GM20431 (cell line): ENCODE data around the gene RNF157.

ENCODE experiments used
- in situ Hi-C: fragments of 300-500 bp; cut with MseI, MboI; formaldehyde crosslinking; loops from one replicate; pipeline ENCODE4 v1.15.0; 2020; ENCODE audit warnings: low sequenced_read_pairs; ENCODE audit not compliant: unreplicated experiment

Gene RNF157

DNA sequence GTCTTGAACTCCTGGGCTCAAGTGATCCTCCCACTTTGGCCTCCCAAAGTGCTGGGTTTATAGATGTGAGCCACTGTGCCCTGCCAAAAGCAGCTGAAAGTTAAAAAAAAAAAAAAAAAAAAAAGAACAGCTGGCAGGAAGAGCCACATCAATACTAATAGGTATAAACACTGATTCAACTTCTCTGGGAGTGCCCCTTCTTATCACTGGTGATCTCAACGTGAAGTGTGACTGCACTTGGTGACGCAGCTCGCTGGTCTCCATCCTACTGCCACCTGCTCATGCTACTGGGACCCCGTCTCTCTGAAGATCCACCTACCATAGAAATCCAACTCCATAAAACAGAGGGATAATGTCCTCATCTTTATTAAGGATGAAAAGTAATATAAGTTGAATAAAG is 40.8 kb downstream of the RNF157 start:
- in situ Hi-C loops: no loop called here

GRCh38 chr17:76198702-76199101 is 41.6 kb downstream of the RNF157 start:
- in situ Hi-C loops: no loop called here

- in situ Hi-C loops: no loop called here
These were observed 42.4 kb downstream of the RNF157 start for GRCh38 chr17:76197911-76198310.

GRCh38 chr17:76196675-76197074 is 43.6 kb downstream of the RNF157 start:
- in situ Hi-C loops: no loop called here

DNA sequence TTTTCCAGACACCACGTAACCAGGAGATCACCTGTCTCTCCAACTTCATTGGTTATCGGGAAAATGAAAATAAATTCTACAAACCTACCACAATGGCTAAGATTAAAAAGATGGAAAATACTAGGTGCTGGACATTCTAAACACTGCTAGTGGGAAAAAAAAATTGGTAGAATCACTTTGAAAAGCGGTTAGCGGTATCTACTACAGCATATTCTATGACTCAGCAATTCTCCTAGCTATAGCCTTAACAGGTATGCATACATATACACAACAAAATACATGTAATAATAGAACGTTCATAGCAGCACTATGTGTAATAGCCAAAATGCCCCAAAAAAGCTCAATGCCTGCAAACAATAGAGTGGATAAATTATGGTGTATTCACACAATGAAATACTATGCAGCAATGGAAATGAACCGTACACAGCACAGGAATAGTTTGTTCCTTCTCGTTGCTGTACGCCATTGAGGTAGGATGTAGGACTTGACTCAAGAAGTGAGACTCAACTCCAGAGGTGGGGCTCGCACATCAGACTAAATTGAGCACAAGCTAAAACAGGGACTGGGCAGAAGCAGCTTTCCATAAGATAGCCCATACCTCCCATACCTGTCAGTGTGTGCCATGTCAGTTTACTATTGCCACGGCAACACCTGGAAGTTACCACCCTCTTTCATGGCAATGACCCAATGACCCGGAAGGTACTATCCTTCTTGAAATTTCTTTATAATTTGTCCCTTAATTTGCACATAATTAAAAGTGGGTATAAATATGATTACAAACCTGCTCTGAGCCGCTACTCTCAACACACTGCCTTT is 44.8 kb downstream of the RNF157 start:
- in situ Hi-C loops: no loop called here

DNA sequence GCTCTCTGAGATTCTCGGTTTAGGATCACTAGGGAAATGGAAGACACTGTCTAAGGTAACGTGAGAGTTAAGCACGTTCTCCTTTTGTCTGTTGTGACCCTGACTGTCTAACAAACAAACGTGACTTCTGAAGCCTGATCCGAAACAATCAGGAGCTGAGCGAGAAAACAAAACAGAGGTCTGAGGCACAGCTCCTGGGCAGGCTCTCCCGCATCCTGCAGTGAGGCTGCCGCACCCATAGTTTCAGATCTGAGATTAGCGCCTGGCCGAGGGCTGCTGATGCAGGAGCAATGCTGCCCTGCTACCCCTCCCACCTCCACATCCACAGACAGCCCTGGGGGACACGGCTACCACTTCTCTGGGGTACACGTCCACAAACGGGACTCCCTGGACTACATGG is 46.7 kb downstream of the RNF157 start:
- in situ Hi-C loops: no loop called here

- in situ Hi-C loops: no loop called here
These were observed 48.4 kb downstream of the RNF157 start for GRCh38 chr17:76191896-76192295.

DNA sequence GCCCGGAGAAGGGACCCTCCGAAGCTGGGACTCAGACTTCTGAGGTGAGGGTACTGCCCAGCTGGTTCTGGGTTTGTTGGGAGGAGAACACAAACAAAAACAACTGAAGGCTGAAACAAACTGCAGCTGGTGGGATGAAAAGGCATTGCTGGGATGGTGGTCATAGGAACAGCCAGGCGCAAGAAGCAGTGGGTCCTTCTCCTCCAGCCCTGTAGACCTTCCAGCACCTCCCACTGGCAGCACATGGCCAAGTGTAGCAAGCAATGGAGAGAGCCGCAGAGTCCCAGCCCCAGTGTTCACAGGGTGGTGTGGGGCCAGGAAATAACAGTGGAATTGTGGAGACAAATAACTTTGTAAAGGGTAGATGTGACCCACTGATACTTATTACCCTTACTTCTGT is 50.6 kb downstream of the RNF157 start:
- in situ Hi-C loops: loop anchor here (10.0 kb wide), 1 partner anchor 85 kb away; no protein-coding TSS in a partner anchor

DNA sequence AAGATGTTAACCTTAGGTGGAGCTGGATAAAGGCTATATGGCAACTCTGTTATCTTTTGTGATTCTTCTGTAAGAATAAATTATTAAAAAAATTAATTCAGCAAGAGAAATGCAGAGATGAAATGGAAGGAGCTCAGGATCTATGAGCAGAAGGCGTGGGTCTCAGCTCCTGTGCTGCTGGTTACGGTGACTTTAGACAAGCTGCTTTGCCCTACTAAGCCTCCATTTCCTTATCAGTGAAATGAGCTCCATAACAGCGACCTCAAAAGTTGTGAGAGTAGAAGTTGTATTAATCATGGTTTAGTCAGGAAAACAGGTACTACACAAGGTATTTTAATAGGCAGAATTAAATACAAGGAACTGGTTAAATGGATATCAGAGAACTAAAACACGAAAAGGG is 51.0 kb downstream of the RNF157 start:
- in situ Hi-C loops: loop anchor here (10.0 kb wide), 1 partner anchor 86 kb away; no protein-coding TSS in a partner anchor

DNA sequence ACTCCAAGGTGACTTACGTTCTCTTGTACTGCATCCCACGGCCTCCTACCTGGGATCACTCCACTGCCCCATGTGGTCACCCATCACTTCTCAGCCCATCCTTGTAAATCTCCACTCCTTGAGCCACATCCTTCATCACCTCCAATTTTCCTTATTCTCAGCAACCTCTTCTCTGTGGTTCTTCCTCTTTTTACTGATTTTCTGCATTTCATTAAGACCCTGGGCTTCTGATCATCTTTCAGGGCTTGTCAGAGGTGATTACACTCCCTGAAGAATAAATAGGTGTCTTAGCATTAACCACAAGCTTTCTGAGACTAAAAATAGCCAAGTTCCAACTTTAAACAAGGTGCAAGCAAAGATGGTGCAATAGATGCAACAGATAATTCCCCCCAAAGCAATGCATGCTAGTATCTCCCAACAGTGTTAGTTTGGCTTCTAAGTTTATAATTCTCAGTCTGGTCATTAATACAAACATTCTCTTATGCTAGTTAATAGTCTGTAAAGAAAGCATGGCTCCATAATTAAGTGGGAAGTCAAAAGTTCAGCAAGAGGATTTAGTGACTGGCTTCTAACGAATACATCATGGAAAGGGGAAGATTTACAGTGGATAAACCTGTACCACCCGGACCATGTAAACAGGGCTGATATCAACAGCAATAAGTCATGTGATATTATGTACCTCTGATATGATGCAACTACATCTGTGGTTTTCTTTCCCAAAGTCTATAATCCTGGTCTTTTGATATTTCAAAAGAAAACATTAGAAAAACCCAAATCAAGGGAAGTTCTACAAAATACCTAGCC is 51.9 kb downstream of the RNF157 start:
- in situ Hi-C loops: loop anchor here (10.0 kb wide), 1 partner anchor 86 kb away; no protein-coding TSS in a partner anchor

- in situ Hi-C loops: loop anchor here (10.0 kb wide), 1 partner anchor 88 kb away; no protein-coding TSS in a partner anchor
These were observed 53.5 kb downstream of the RNF157 start for GRCh38 chr17:76186774-76187173.

DNA sequence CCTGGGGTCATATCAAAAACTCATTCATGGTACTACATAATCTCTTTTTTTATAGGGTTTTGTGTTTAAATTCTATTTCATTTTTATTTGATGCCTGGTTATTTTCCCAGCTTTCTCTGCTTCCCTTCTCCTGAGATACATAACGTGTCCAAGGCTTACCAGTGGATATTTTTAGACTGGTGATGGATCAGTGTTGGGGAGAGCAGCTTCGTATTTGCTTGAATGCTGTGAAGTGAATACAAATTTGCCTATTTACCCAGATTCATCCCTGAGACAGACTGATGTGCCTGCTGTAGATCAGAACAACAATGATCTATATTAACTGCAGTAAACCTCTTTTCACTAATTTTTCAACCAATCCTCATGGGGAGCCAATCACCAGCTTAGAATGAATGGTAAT is 56.0 kb downstream of the RNF157 start:
- in situ Hi-C loops: loop anchor here (10.0 kb wide), 1 partner anchor 91 kb away; no protein-coding TSS in a partner anchor

DNA sequence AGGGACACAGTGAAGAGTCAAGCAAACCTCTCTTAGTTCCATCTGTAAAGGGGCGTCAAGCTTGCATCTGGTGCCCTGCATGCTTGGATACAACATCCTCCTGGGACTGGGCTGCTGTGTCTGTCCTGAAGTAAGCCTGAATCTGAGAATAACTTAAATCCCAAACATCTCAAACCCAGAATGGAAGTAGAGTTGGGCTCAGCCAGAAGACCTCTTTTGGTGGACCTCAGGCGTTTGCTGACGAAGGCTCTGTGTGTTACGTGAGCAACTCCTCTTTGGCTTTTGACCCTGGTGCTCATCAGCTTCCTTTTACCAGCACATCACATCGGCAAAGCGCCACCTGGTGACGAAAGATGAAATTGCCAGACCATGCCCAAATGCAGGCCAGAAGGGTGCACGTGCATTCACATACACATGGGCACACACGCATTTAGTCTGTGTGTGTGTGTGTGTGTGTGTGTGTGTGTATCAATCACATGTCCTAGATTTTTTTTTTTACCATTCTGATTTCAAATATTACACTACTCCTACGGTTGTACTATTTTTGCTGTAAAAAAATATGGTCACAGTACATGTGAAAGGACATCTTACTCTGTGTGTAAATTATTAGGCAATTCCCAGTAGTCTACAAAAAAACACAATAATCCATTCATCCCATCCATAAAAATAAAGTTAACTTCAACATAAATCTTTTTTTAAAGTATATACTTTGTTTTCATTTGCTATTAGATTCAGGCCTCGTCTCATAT is 58.1 kb downstream of the RNF157 start:
- in situ Hi-C loops: loop anchor here (10.0 kb wide), 1 partner anchor 93 kb away; no protein-coding TSS in a partner anchor

- in situ Hi-C loops: loop anchor here (10.0 kb wide), 1 partner anchor 95 kb away; no protein-coding TSS in a partner anchor
These were observed 60.5 kb downstream of the RNF157 start for GRCh38 chr17:76179496-76180467.

GRCh38 chr17:76178124-76178523 is 62.2 kb downstream of the RNF157 start:
- in situ Hi-C loops: no loop called here

- in situ Hi-C loops: no loop called here
These were observed 63.4 kb downstream of the RNF157 start for GRCh38 chr17:76176701-76177574.

DNA sequence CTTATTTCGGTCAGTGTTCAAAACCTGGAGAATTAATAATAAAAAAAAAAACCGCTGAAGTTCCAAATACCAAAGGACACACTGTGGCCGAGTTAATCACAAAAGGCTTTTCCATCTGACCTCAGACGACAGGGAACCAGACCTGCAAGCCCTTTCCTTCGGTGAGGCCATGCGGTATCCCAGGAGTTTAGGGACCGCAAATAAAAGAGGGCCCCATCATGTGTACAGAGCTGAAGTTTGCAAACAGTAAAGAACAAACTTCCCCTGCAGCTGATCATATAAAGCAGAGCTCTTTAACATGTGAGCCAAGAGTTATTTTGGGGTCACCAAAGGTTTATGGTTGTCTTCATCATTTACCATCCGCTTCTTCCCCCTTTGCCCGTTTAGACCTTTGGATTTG is 66.3 kb downstream of the RNF157 start:
- in situ Hi-C loops: no loop called here

GRCh38 chr17:76173474-76173873 is 66.8 kb downstream of the RNF157 start:
- in situ Hi-C loops: no loop called here
